ENCODE data around the gene SARS1. TPM values are rescaled to one million over a fixed set of nuclear protein-coding genes. Genes with fewer than 3 reads are reported as not detected.

SARS1 gene
- total RNA-seq, 1 experiment from 2014 or later = 129 TPM

GRCh38 chr1:109239047-109239408, 25.3 kb downstream of the SARS1 start:
- Mint-ChIP-seq H3K4me3 (ENCODE audit: low read depth, unreplicated experiment) (no peak overlapping the region), H3K27ac (ENCODE audit: unreplicated experiment) (no peak overlapping the region), H3K9me3 (ENCODE audit: low read depth, unreplicated experiment) (no peaks in the 10 kb centered on the region), H3K36me3 (ENCODE audit: insufficient read depth, unreplicated experiment) (peaks cover 82% of the 10 kb centered on the region), H3K4me1 (ENCODE audit: low read depth, unreplicated experiment) (peaks cover 7% of the 10 kb centered on the region), H3K27me3 (ENCODE audit: unreplicated experiment) (peaks cover 17% of the 10 kb centered on the region)
- DNase-seq = no peak
- no peak for TF ChIP-seq CTCF (IDR thresholded peaks at IDR 0.05; ENCODE audit: unreplicated experiment)
- intact Hi-C loops (cut with micrococcal nuclease; ENCODE audit: unreplicated experiment) = no loop called here
- no TSS peak for BruUV-seq (replicated peaks)
- CTCF ChIA-PET = interaction anchor here (0.9 to 2.0 kb wide), 2 partner anchors 16 to 294 kb away, joined by 4 to 6 read pairs; no protein-coding TSS in a partner anchor

- peak; percentile 37 for TF ChIP-seq CTCF (IDR thresholded peaks at IDR 0.05; ENCODE audit: unreplicated experiment)
- no peak overlapping the region for H3K4me3 Mint-ChIP-seq (ENCODE audit: low read depth, unreplicated experiment)
- intact Hi-C loops (cut with micrococcal nuclease; ENCODE audit: unreplicated experiment) = no loop called here
- BruUV-seq (replicated peaks) = no TSS peak
- peak overlapping the region; percentile 66 for H3K27ac Mint-ChIP-seq (ENCODE audit: unreplicated experiment)
- H3K9me3 Mint-ChIP-seq (ENCODE audit: low read depth, unreplicated experiment) = no peaks in the 10 kb centered on the region
- H3K4me1 Mint-ChIP-seq (ENCODE audit: low read depth, unreplicated experiment) = peaks cover 7% of the 10 kb centered on the region
- CTCF ChIA-PET = interaction anchor here (0.9 to 2.0 kb wide), 2 partner anchors 16 to 293 kb away, joined by 4 to 6 read pairs; no protein-coding TSS in a partner anchor
- DNase-seq = peak; percentile 32
- peaks cover 17% of the 10 kb centered on the region for H3K27me3 Mint-ChIP-seq (ENCODE audit: unreplicated experiment)
- peaks cover 82% of the 10 kb centered on the region for H3K36me3 Mint-ChIP-seq (ENCODE audit: insufficient read depth, unreplicated experiment)
Observed at GRCh38 chr1:109239409-109240068, 25.8 kb downstream of the SARS1 start.

GRCh38 chr1:109240158-109241152, 26.7 kb downstream of the SARS1 start:
- H3K36me3 Mint-ChIP-seq (ENCODE audit: insufficient read depth, unreplicated experiment) = peaks cover 74% of the 10 kb centered on the region
- no TSS peak for BruUV-seq (replicated peaks)
- DNase-seq = peak; percentile 20
- peak overlapping the region; percentile 66 for H3K27ac Mint-ChIP-seq (ENCODE audit: unreplicated experiment)
- no peaks in the 10 kb centered on the region for H3K9me3 Mint-ChIP-seq (ENCODE audit: low read depth, unreplicated experiment)
- intact Hi-C loops (cut with micrococcal nuclease; ENCODE audit: unreplicated experiment) = no loop called here
- CTCF ChIA-PET = interaction anchor here (2.0 kb wide), 1 partner anchor 292 kb away, joined by 6 read pairs; no protein-coding TSS in a partner anchor
- H3K4me1 Mint-ChIP-seq (ENCODE audit: low read depth, unreplicated experiment) = peaks cover 7% of the 10 kb centered on the region
- peaks cover 17% of the 10 kb centered on the region for H3K27me3 Mint-ChIP-seq (ENCODE audit: unreplicated experiment)
- H3K4me3 Mint-ChIP-seq (ENCODE audit: low read depth, unreplicated experiment) = no peak overlapping the region
- no peak for TF ChIP-seq CTCF (IDR thresholded peaks at IDR 0.05; ENCODE audit: unreplicated experiment)

GRCh38 chr1:109241344-109241743, 27.6 kb downstream of the SARS1 start:
- no peaks in the 10 kb centered on the region for H3K9me3 Mint-ChIP-seq (ENCODE audit: low read depth, unreplicated experiment)
- H3K4me3 Mint-ChIP-seq (ENCODE audit: low read depth, unreplicated experiment) = no peak overlapping the region
- BruUV-seq (replicated peaks) = no TSS peak
- intact Hi-C loops (cut with micrococcal nuclease; ENCODE audit: unreplicated experiment) = no loop called here
- no peak for DNase-seq
- CTCF ChIA-PET = no interaction called here
- H3K27ac Mint-ChIP-seq (ENCODE audit: unreplicated experiment) = peak overlapping the region; percentile 66
- H3K27me3 Mint-ChIP-seq (ENCODE audit: unreplicated experiment) = peaks cover 18% of the 10 kb centered on the region
- peaks cover 65% of the 10 kb centered on the region for H3K36me3 Mint-ChIP-seq (ENCODE audit: insufficient read depth, unreplicated experiment)
- H3K4me1 Mint-ChIP-seq (ENCODE audit: low read depth, unreplicated experiment) = peaks cover 7% of the 10 kb centered on the region
- TF ChIP-seq CTCF (IDR thresholded peaks at IDR 0.05; ENCODE audit: unreplicated experiment) = no peak
